HG02840 (cell line): Measurements from ENCODE around the gene COL6A2.
"Not testable (repeated sequence)": the region's sequence is repeated elsewhere in the genome, so short reads cannot be mapped to it uniquely, and the experiment has no call there.

Experiments used
- ATAC-seq: cut with Tn5 transposase; IDR thresholded peaks from one replicate; pipeline ENCODE4 v1.9.1; 2021; ENCODE audit warnings: mild to moderate bottlenecking, moderate library complexity, moderate number of reproducible peaks; ENCODE audit not compliant: unreplicated experiment, low FRiP score

The COL6A2 gene

DNA sequence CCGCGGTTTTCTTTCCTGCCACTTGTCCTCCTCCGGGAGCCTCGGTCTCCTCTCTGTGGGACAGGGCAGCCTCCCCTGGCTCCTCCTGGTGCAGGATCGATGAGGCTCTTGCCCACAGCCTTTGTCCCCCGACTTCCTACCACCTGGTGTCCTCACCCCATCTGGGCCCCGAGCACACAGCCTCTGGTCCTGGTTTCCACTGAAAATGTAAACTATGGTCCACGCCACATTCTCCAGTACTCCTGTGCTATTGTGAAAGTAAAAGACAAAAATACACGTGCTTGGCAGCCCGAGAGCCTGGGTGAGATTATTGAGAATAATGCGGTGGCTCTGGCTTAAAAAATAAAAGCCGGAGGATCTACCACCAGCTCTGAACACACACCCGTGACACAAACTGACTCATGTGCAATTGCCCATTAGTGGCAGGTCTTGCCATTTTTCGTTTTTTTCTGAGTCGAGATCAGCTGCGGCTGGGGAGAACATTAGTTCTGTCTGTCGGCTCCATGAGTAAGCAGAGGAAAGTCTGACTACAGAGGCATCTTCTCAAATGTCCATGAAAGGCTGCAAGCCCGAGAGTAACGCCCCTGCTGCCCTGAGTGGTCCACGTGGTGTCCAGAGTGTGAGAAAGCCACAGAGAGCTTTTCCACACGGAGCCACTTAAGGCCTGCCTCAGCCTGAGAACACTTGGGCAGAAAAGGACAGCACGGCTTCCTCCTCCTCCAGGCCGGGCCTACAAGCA is 5.7 kb upstream of the COL6A2 start:
- ATAC-seq: no peak

- ATAC-seq: no peak
Observed at GRCh38 chr21:46092811-46093667, 4.9 kb upstream of the COL6A2 start.

DNA sequence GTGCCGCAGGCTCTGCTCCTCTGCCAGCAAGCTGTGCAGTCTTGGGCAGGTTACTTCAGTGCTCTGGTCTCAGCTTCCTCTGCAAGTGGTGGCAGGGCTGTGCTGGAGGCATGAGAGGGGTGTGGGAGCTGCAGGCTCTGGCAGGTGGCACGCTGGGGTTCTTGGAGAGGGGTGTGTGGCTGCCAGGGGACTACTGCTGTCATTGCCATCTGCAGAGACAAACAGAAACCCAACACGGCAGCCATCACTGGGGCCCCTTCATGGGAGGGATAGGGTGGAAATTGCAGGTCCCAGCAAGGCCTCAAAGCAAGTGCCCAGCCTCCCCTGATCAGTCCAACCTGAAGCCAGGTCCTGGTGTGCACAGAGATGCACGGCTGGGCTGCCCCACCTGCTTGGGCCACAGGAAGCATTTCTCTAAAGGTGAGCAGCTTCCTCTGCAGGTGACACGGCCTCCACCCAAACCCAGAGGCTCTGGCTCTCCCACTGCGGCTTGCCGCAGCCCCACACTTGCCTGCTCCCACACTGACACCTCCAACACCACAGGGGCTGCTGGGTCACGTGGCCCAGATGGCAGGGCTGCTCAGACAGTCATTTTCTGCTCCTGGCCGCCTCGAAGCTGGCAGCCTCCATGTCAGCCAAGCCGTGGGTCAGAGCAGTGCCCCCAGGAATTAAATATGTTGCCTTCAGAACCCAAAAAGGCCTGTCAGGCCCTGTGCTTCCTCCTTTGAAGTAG is 4.1 kb upstream of the COL6A2 start:
- no peak for ATAC-seq

DNA sequence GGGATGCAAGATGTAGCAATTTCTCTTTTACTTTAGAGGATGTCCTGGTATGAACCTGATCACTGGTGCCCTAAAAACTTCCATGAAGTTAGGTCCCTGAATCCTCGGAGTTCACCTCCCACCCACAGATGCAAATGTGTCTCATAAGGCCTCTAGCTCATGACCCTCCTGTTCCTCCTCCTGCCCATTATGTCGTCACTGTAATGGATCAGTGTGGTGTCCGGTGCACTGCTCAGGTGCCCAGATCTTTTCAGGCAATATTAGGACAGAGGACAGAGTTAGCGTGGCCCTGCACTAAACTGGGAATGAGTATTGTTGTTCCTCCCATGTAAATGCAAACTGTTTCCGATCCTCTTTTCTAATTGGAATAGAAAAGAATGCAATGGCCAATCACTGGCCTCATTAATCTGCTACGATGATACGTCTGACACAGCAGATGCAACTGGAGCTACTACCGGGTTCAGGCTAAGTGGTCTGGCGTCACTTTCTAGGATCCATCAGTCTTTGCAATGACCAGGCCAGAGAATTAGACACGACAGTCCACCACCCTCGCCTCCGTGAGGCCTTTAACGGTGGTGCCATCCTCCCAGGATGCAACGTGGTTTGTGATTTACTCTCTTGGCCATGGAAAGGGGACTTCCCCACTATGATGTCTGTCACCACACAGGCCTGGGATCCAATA is 3.4 kb upstream of the COL6A2 start:
- no peak for ATAC-seq

GRCh38 chr21:46095083-46095719 is 2.7 kb upstream of the COL6A2 start:
- no peak for ATAC-seq

DNA sequence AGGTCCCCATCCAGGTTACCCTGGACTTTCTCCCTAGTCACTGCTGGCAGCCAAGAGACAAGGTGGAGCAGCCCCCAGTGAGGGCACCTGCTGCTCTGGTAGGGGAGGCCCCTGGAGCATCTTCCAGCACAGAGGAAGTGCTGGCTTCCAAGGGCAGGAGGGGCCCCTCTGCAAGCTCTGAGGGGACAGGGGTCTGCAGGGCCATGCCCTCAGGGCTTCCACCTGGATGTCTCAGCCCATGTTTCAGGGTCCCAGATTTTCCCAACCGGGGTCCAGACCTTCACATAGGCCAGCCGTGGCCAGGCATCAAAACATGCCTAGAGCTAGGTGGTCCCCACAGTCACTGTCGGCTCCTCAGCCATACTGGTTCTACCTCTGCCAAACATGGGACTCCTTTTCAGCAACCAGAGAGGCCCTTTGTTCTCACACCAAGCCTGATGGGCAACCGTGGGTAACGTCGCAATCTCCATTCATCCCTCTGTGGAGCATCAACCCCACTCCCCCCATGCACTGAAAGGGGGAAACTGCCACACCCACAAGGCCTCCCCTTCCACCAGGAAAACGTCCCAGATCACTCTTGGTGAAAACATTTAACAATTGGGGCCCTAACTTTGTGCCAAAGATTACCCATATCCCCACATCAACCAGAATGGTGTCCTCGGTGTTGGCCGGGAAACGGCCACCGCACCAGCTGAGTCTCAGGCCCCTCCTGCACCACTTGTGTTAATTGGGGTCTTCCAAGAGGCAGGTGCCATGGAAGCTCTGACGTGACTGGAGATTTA is 1.9 kb upstream of the COL6A2 start:
- no peak for ATAC-seq

- ATAC-seq: no peak
Observed at GRCh38 chr21:46096596-46097335, 1.1 kb upstream of the COL6A2 start.

DNA sequence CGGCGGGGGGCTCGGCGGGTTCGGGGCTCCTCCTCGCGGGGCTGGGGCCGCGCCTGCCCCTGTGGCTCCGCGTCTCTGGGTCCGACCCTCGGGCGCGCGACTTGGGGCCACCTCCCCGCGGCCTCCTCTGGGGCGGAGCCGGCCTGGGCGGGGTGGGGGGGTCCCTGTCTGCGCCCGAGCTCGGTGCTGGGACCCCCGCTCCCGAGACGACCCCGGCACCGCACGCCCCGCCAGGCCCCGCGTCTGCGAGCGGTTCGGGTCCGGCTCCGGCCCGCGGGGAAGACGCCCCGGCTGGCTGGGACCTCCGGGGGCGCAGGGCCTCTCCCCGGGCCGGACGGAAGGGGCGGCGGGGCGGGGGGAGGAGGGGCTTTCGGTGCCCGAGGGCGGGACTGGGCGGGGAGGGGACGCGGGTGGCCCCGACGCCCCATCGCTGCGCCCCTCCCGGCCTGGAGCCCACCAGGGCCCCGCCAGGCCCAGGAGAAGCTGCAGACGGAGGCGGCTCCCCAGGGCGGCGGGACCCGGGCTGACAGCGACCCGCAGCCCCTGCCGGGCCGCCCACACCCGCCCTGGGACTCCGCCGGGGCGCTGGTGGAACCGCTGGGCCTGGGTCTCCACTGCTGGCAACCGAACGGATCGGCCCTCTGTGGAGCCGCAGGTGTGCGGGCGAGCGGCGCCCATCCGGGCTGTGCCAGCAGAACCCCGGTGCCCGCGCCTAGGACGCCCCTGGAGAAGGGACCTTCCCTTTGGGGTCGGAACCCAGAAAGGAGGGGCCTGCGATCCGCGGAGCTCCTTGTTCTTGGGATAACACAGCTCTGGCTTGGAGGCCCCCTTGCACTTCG is 610 bp downstream of the COL6A2 start:
- no peak for ATAC-seq

- no peak for ATAC-seq
Observed at GRCh38 chr21:46099476-46099875, 1.6 kb downstream of the COL6A2 start.

GRCh38 chr21:46100020-46100419 is 2.1 kb downstream of the COL6A2 start:
- no peak for ATAC-seq

- ATAC-seq: no peak
Observed at GRCh38 chr21:46100426-46100825, 2.5 kb downstream of the COL6A2 start.

- ATAC-seq: no peak
Observed at GRCh38 chr21:46100906-46101305, 3.0 kb downstream of the COL6A2 start.

- ATAC-seq: no peak
Observed at GRCh38 chr21:46104104-46104503, 6.2 kb downstream of the COL6A2 start.

- ATAC-seq: not testable (repeated sequence)
Observed at GRCh38 chr21:46107376-46107775, 9.5 kb downstream of the COL6A2 start.

- ATAC-seq: no peak
Observed at GRCh38 chr21:46108827-46109312, 11.0 kb downstream of the COL6A2 start.

- ATAC-seq: no peak
Observed at GRCh38 chr21:46109313-46110221, 11.7 kb downstream of the COL6A2 start.
